Large intestine (tissue), 3 donors: ENCODE data around the gene LBP. TPM values are rescaled to one million over a fixed set of nuclear protein-coding genes. Genes with fewer than 3 reads are reported as not detected.
"Not testable (repeated sequence)": the region's sequence is repeated elsewhere in the genome, so short reads cannot be mapped to it uniquely, and the experiment has no call there.

Experiments used
- DNase-seq, 2 donors: peaks; one replicate each; pipeline versions ENCODE4 v3.0.0 to v3.0.0-alpha.2; 2013
- H3K27ac ChIP-seq: one replicate; pipeline ENCODE4 v1.5.1; 2013; ENCODE audit warnings: low read length
- H3K27me3 ChIP-seq: 2 replicates; pipeline ENCODE4 v1.6.1; 2013; ENCODE audit warnings: low read length; ENCODE audit not compliant: control insufficient read depth, insufficient read depth
- H3K36me3 ChIP-seq: 2 replicates; pipeline ENCODE4 v1.6.1; 2013; ENCODE audit warnings: low read length; ENCODE audit not compliant: control insufficient read depth, insufficient read depth
- H3K4me1 ChIP-seq: one replicate; pipeline ENCODE4 v1.6.1; 2013; ENCODE audit warnings: low read length; ENCODE audit not compliant: control insufficient read depth, insufficient read depth
- H3K4me3 ChIP-seq: one replicate; pipeline ENCODE4 v1.5.1; 2013; ENCODE audit warnings: low read length
- H3K9me3 ChIP-seq: one replicate; pipeline ENCODE4 v1.6.1; 2013; ENCODE audit warnings: mild to moderate bottlenecking, low read depth, low read length, moderate library complexity; ENCODE audit not compliant: control insufficient read depth
- WGBS: methylation state at CpG from one replicate; pipeline ENCODE4 v1.1.5; 2013; ENCODE audit warnings: low lambda C conversion rate; ENCODE audit not compliant: insufficient coverage; 5-methylcytosine and 5-hydroxymethylcytosine counted together
- polyA plus RNA-seq: library from polyadenylated mRNA; unstranded; fragments of 120-200 nt; gene quantifications from one replicate; pipeline ENCODE4 v1.2.1, GENCODE V29; 2013

Gene LBP
- polyA plus RNA-seq, 1 donor, result 0.03 TPM

- Histone ChIP-seq H3K4me3 (no peak overlapping the region), H3K27ac (peak overlapping the region; percentile 52)
These were observed 26.5 kb downstream of the LBP start for GRCh38 chr20:38372806-38373205.

GRCh38 chr20:38373231-38373867 lies 27.1 kb downstream of the LBP start:
- Histone ChIP-seq H3K27me3 (no peaks in the 10 kb centered on the region), H3K36me3 (no peaks in the 10 kb centered on the region), H3K4me3 (no peak overlapping the region), H3K4me1 (peaks cover 13% of the 10 kb centered on the region), H3K27ac (peak overlapping the region; percentile 52), H3K9me3 (no peaks in the 10 kb centered on the region)
- DNase-seq, result peak; percentile 70 to 77
- WGBS, result no CpG with 5 or more reads among the region's 7 CpGs

More at GRCh38 chr20:38372806-38373205, 26.5 kb downstream of the LBP start:
- H3K36me3 ChIP-seq, result no peaks in the 10 kb centered on the region
- H3K4me1 ChIP-seq, result peaks cover 13% of the 10 kb centered on the region
- H3K9me3 ChIP-seq, result no peaks in the 10 kb centered on the region
- no peak for DNase-seq
- no peaks in the 10 kb centered on the region for H3K27me3 ChIP-seq
- 80% methylated on average over 1 of the region's 5 CpGs for WGBS

GRCh38 chr20:38373898-38374297 lies 27.6 kb downstream of the LBP start:
- Histone ChIP-seq H3K27ac (no peak overlapping the region), H3K36me3 (no peaks in the 10 kb centered on the region), H3K4me3 (no peak overlapping the region), H3K4me1 (peaks cover 13% of the 10 kb centered on the region), H3K27me3 (no peaks in the 10 kb centered on the region), H3K9me3 (no peaks in the 10 kb centered on the region)
- WGBS, result no CpG with 5 or more reads among the region's 5 CpGs
- no peak for DNase-seq

- Histone ChIP-seq H3K27me3 (no peaks in the 10 kb centered on the region), H3K4me3 (no peak overlapping the region), H3K36me3 (no peaks in the 10 kb centered on the region), H3K4me1 (peaks cover 13% of the 10 kb centered on the region), H3K9me3 (no peaks in the 10 kb centered on the region), H3K27ac (no peak overlapping the region)
- no peak for DNase-seq
- WGBS, result no CpG with 5 or more reads among the region's 11 CpGs
These were observed 30.9 kb downstream of the LBP start for GRCh38 chr20:38377039-38377685.

- H3K27me3 ChIP-seq, H3K9me3 ChIP-seq, H3K36me3 ChIP-seq, DNase-seq, H3K4me3 ChIP-seq, H3K27ac ChIP-seq: not testable (repeated sequence)
- peaks cover 12% of the 10 kb centered on the region for H3K4me1 ChIP-seq
- WGBS, result no CpG with 5 or more reads among the region's 5 CpGs
These were observed 31.6 kb downstream of the LBP start for GRCh38 chr20:38377838-38378237.

GRCh38 chr20:38383147-38383546 lies 36.9 kb downstream of the LBP start:
- DNase-seq, result no peak
- whole genome bisulfite sequencing, result 80% methylated on average over 2 of the region's 4 CpGs
- Histone ChIP-seq H3K4me3 (no peak overlapping the region), H3K27me3 (no peaks in the 10 kb centered on the region), H3K9me3 (no peaks in the 10 kb centered on the region), H3K27ac (no peak overlapping the region), H3K36me3 (no peaks in the 10 kb centered on the region), H3K4me1 (no peaks in the 10 kb centered on the region)

- Histone ChIP-seq H3K27ac (no peak overlapping the region), H3K4me3 (no peak overlapping the region), H3K9me3 (no peaks in the 10 kb centered on the region), H3K4me1 (no peaks in the 10 kb centered on the region), H3K27me3 (no peaks in the 10 kb centered on the region), H3K36me3 (no peaks in the 10 kb centered on the region)
- WGBS, result 89% methylated on average over 4 of the region's 8 CpGs
- DNase-seq, result no peak
These were observed 39.7 kb downstream of the LBP start for GRCh38 chr20:38386004-38386403.

GRCh38 chr20:38386851-38387250 lies 40.6 kb downstream of the LBP start:
- no peak overlapping the region for H3K27ac ChIP-seq
- H3K9me3 ChIP-seq, result no peaks in the 10 kb centered on the region
- H3K36me3 ChIP-seq, result no peaks in the 10 kb centered on the region
- H3K4me1 ChIP-seq, result no peaks in the 10 kb centered on the region
- no peak for DNase-seq
- H3K4me3 ChIP-seq, result no peak overlapping the region
- no peaks in the 10 kb centered on the region for H3K27me3 ChIP-seq
- WGBS, result no CpG with 5 or more reads among the region's 2 CpGs

GRCh38 chr20:38387953-38388352 lies 41.7 kb downstream of the LBP start:
- WGBS, result 80% methylated on average over 1 of the region's 4 CpGs
- Histone ChIP-seq H3K27ac (no peak overlapping the region), H3K9me3 (peaks cover 3% of the 10 kb centered on the region), H3K4me3 (no peak overlapping the region), H3K27me3 (no peaks in the 10 kb centered on the region), H3K4me1 (no peaks in the 10 kb centered on the region), H3K36me3 (no peaks in the 10 kb centered on the region)
- no peak for DNase-seq

GRCh38 chr20:38392356-38392755 lies 46.1 kb downstream of the LBP start:
- Histone ChIP-seq H3K9me3 (peaks cover 3% of the 10 kb centered on the region), H3K36me3 (no peaks in the 10 kb centered on the region), H3K4me1 (no peaks in the 10 kb centered on the region), H3K4me3 (no peak overlapping the region), H3K27ac (no peak overlapping the region), H3K27me3 (no peaks in the 10 kb centered on the region)
- WGBS, result no CpG with 5 or more reads among the region's 3 CpGs
- DNase-seq, result no peak

GRCh38 chr20:38393259-38393658 lies 47.0 kb downstream of the LBP start:
- Histone ChIP-seq H3K4me3 (no peak overlapping the region), H3K27ac (no peak overlapping the region), H3K4me1 (no peaks in the 10 kb centered on the region), H3K27me3 (no peaks in the 10 kb centered on the region), H3K36me3 (no peaks in the 10 kb centered on the region), H3K9me3 (peaks cover 3% of the 10 kb centered on the region)
- WGBS, result 83% methylated on average over 3 of the region's 5 CpGs
- DNase-seq, result no peak
